ENCODE data around the gene PODN. TPM values are rescaled to one million over a fixed set of nuclear protein-coding genes. Genes with fewer than 3 reads are reported as not detected.

Gene PODN
- total and polyA plus RNA-seq, 8 donors: 8.3 to 356 (median 33.5) TPM

GRCh38 chr1:53080041-53080440 lies 18.0 kb downstream of the PODN start:
- WGBS, 5 donors: 57 to 87% (median 68%) methylated on average over 3 of the region's 3 CpGs
- intact Hi-C loops (cut with DNase I; ENCODE audit: low total_unique reads): no loop called here
- Histone ChIP-seq H3K4me1 (no peaks in the 10 kb centered on the region), H3K27ac (no peak overlapping the region), H3K36me3 (peaks cover 7 to 81% (median 52%) of the 10 kb centered on the region in 4 donors), H3K9me3 (no peaks in the 10 kb centered on the region), H3K4me3 (no peak overlapping the region), H3K27me3 (no peaks in the 10 kb centered on the region)
- no peak for TF ChIP-seq CTCF (IDR thresholded peaks at IDR 0.05)
- TF ChIP-seq POLR2AphosphoS5 (IDR thresholded peaks at IDR 0.05): no peak
- TF ChIP-seq EP300 (IDR thresholded peaks at IDR 0.05): no peak
- TF ChIP-seq POLR2A (IDR thresholded peaks at IDR 0.05): no peak
- no peak for DNase-seq

- no peak for DNase-seq
- H3K27ac ChIP-seq: no peak overlapping the region
- TF ChIP-seq EP300 (IDR thresholded peaks at IDR 0.05) (no peak), CTCF (IDR thresholded peaks at IDR 0.05) (no peak), POLR2AphosphoS5 (IDR thresholded peaks at IDR 0.05) (no peak), POLR2A (IDR thresholded peaks at IDR 0.05) (no peak)
- no peak overlapping the region for H3K4me3 ChIP-seq
- peaks cover 7 to 88% (median 52%) of the 10 kb centered on the region in 4 donors for H3K36me3 ChIP-seq
- intact Hi-C loops (cut with DNase I; ENCODE audit: low total_unique reads): no loop called here
- no peaks in the 10 kb centered on the region for H3K4me1 ChIP-seq
- H3K9me3 ChIP-seq: no peaks in the 10 kb centered on the region
- H3K27me3 ChIP-seq: no peaks in the 10 kb centered on the region
- WGBS, 5 donors: 80 to 89% (median 84%) methylated on average over 15 of the region's 15 CpGs
Measured at GRCh38 chr1:53080769-53081168, 18.8 kb downstream of the PODN start.

- Histone ChIP-seq H3K27me3 (no peaks in the 10 kb centered on the region), H3K4me3 (no peak overlapping the region), H3K4me1 (peaks cover 0 to 5% (median 2%) of the 10 kb centered on the region in 4 donors), H3K36me3 (peaks cover 7 to 96% (median 52%) of the 10 kb centered on the region in 4 donors), H3K9me3 (no peaks in the 10 kb centered on the region), H3K27ac (no peak overlapping the region)
- intact Hi-C loops (cut with DNase I; ENCODE audit: low total_unique reads): no loop called here
- TF ChIP-seq EP300 (IDR thresholded peaks at IDR 0.05): no peak
- no peak for TF ChIP-seq POLR2AphosphoS5 (IDR thresholded peaks at IDR 0.05)
- no peak for TF ChIP-seq CTCF (IDR thresholded peaks at IDR 0.05)
- no peak for DNase-seq
- 77 to 91% (median 85%) methylated on average over 8 to 14 of the region's 14 CpGs for WGBS, 5 donors
Measured at GRCh38 chr1:53081384-53082066, 19.5 kb downstream of the PODN start.

- Histone ChIP-seq H3K4me1 (peaks cover 0 to 19% (median 3%) of the 10 kb centered on the region in 4 donors), H3K9me3 (no peaks in the 10 kb centered on the region), H3K27me3 (no peaks in the 10 kb centered on the region), H3K36me3 (peaks cover 7 to 100% (median 46%) of the 10 kb centered on the region in 4 donors), H3K4me3 (no peak overlapping the region), H3K27ac (no peak overlapping the region)
- no peak for DNase-seq
- 74 to 91% (median 86%) methylated on average over 13 of the region's 13 CpGs for WGBS, 5 donors
- no peak for TF ChIP-seq EP300 (IDR thresholded peaks at IDR 0.05)
- no peak for TF ChIP-seq POLR2AphosphoS5 (IDR thresholded peaks at IDR 0.05)
- TF ChIP-seq CTCF (IDR thresholded peaks at IDR 0.05): no peak
- TF ChIP-seq POLR2A (IDR thresholded peaks at IDR 0.05): no peak
- intact Hi-C loops (cut with DNase I; ENCODE audit: low total_unique reads): no loop called here
Measured at GRCh38 chr1:53082826-53083455, 20.9 kb downstream of the PODN start.

Data from stomach (tissue), 9 donors.